ENCODE results near the gene FAM174B.

FAM174B gene

GRCh38 chr15:92619145-92620101 is 36.2 kb downstream of the FAM174B start:
- Histone ChIP-seq H3K79me2 (ENCODE audit: insufficient read depth, low read depth) (no peaks in the 10 kb centered on the region), H3K4me3 (IDR thresholded peaks at IDR 0.05; ENCODE audit: insufficient read depth, low read depth, low read length) (no peak overlapping the region), H3K27ac (no peak overlapping the region)

GRCh38 chr15:92617549-92618520 is 37.7 kb downstream of the FAM174B start:
- TF ChIP-seq CTCF (conservative IDR thresholded peaks at IDR 0.05; ENCODE audit: low read depth, low read length) = no peak
- no peak overlapping the region for H3K27ac ChIP-seq
- no peaks in the 10 kb centered on the region for H3K36me3 ChIP-seq (ENCODE audit: insufficient read depth)
- H3K4me3 ChIP-seq (IDR thresholded peaks at IDR 0.05; ENCODE audit: insufficient read depth, low read depth, low read length) = no peak overlapping the region
- no peaks in the 10 kb centered on the region for H3K4me1 ChIP-seq (ENCODE audit: low read depth, poor library complexity, severe bottlenecking)
- H3K79me2 ChIP-seq (ENCODE audit: insufficient read depth, low read depth) = no peaks in the 10 kb centered on the region
- no peak overlapping the region for H2AFZ ChIP-seq (ENCODE audit: low read depth)
- H3K4me2 ChIP-seq = no peak overlapping the region
- no peaks in the 10 kb centered on the region for H3K27me3 ChIP-seq (ENCODE audit: insufficient read depth, low read depth)
- no peak overlapping the region for H3K9ac ChIP-seq
- no peaks in the 10 kb centered on the region for H4K20me1 ChIP-seq (ENCODE audit: insufficient read depth)

More at GRCh38 chr15:92619145-92620101, 36.2 kb downstream of the FAM174B start:
- no peak overlapping the region for H3K9ac ChIP-seq
- H3K36me3 ChIP-seq (ENCODE audit: insufficient read depth) = no peaks in the 10 kb centered on the region
- no peak overlapping the region for H3K4me2 ChIP-seq
- H2AFZ ChIP-seq (ENCODE audit: low read depth) = no peak overlapping the region
- H4K20me1 ChIP-seq (ENCODE audit: insufficient read depth) = no peaks in the 10 kb centered on the region
- no peak for TF ChIP-seq CTCF (conservative IDR thresholded peaks at IDR 0.05; ENCODE audit: low read depth, low read length)
- no peaks in the 10 kb centered on the region for H3K27me3 ChIP-seq (ENCODE audit: insufficient read depth, low read depth)
- no peaks in the 10 kb centered on the region for H3K4me1 ChIP-seq (ENCODE audit: low read depth, poor library complexity, severe bottlenecking)

GRCh38 chr15:92616621-92617548 is 38.7 kb downstream of the FAM174B start:
- Histone ChIP-seq H3K4me1 (ENCODE audit: low read depth, poor library complexity, severe bottlenecking) (no peaks in the 10 kb centered on the region), H3K27me3 (ENCODE audit: insufficient read depth, low read depth) (no peaks in the 10 kb centered on the region), H2AFZ (ENCODE audit: low read depth) (no peak overlapping the region), H3K79me2 (ENCODE audit: insufficient read depth, low read depth) (no peaks in the 10 kb centered on the region), H3K9ac (no peak overlapping the region), H3K36me3 (ENCODE audit: insufficient read depth) (no peaks in the 10 kb centered on the region), H3K4me2 (no peak overlapping the region), H3K27ac (no peak overlapping the region), H4K20me1 (ENCODE audit: insufficient read depth) (no peaks in the 10 kb centered on the region), H3K4me3 (IDR thresholded peaks at IDR 0.05; ENCODE audit: insufficient read depth, low read depth, low read length) (no peak overlapping the region)
- TF ChIP-seq CTCF (conservative IDR thresholded peaks at IDR 0.05; ENCODE audit: low read depth, low read length) = no peak
